ENCODE measurements around the gene CDC42EP1. TPM values are rescaled to one million over a fixed set of nuclear protein-coding genes. Genes with fewer than 3 reads are reported as not detected.

The CDC42EP1 gene
- total RNA-seq, 1 experiment from 2014 or later: 62.5 TPM

- H3K9me3 ChIP-seq (ENCODE audit: control insufficient read depth, insufficient read depth, low read depth, low read length): no peaks in the 10 kb centered on the region
- ATAC-seq (no peak), DNase-seq (ENCODE audit: low read depth, low spot score) (no peak)
- ChIA-PET CTCF (no interaction called here), POLR2A (no interaction called here)
- intact Hi-C loops (cut with micrococcal nuclease; ENCODE audit: unreplicated experiment): no loop called here
- TF ChIP-seq REST (IDR thresholded peaks at IDR 0.05; ENCODE audit: insufficient read depth in 1 of 2, low read depth in 2 of 2, low read length in 1 of 2) (no peak), SIN3A (IDR thresholded peaks at IDR 0.05; ENCODE audit: borderline replicate concordance, insufficient read depth, low read depth, low read length) (no peak), CTCF (IDR thresholded peaks at IDR 0.05) (no peak), TCF7L2 (IDR thresholded peaks at IDR 0.05; ENCODE audit: low read depth, low read length) (no peak), POLR2AphosphoS5 (IDR thresholded peaks at IDR 0.05; ENCODE audit: low read depth, low read length) (no peak)
- peaks cover 3% of the 10 kb centered on the region for H3K4me1 ChIP-seq (ENCODE audit: control insufficient read depth, insufficient read depth, low read length)
- H3K27me3 ChIP-seq (ENCODE audit: control insufficient read depth, insufficient read depth, low read length): no peaks in the 10 kb centered on the region
- no peak overlapping the region for H3K27ac ChIP-seq (ENCODE audit: low read length)
- in situ Hi-C loops (cut with HindIII; ENCODE audit: low pct_unique_long_range_greater_than_20kb, low sequenced_read_pairs): no loop called here
- BruUV-seq (replicated peaks): no TSS peak
- no peak overlapping the region for H3K4me3 ChIP-seq (ENCODE audit: low read depth in 2 of 2, low read length in 2 of 2)
- H3K36me3 ChIP-seq (ENCODE audit: control insufficient read depth, insufficient read depth, low read length): peaks cover 7% of the 10 kb centered on the region; the same call in 1 of the 2 replicates
These were observed 50.3 kb downstream of the CDC42EP1 start for GRCh38 chr22:37610480-37611129.

GRCh38 chr22:37611207-37611606 lies 50.9 kb downstream of the CDC42EP1 start:
- Histone ChIP-seq H3K36me3 (ENCODE audit: control insufficient read depth, insufficient read depth, low read length) (peaks cover 7% of the 10 kb centered on the region; the same call in 1 of the 2 replicates), H3K27ac (ENCODE audit: low read length) (no peak overlapping the region), H3K9me3 (ENCODE audit: control insufficient read depth, insufficient read depth, low read depth, low read length) (no peaks in the 10 kb centered on the region), H3K27me3 (ENCODE audit: control insufficient read depth, insufficient read depth, low read length) (no peaks in the 10 kb centered on the region), H3K4me3 (ENCODE audit: low read depth in 2 of 2, low read length in 2 of 2) (no peak overlapping the region), H3K4me1 (ENCODE audit: control insufficient read depth, insufficient read depth, low read length) (peaks cover 3% of the 10 kb centered on the region)
- intact Hi-C loops (cut with micrococcal nuclease; ENCODE audit: unreplicated experiment) (no loop called here), in situ Hi-C loops (cut with HindIII; ENCODE audit: low pct_unique_long_range_greater_than_20kb, low sequenced_read_pairs) (no loop called here)
- ChIA-PET POLR2A (no interaction called here), CTCF (no interaction called here)
- TF ChIP-seq CTCF (IDR thresholded peaks at IDR 0.05): no peak
- no peak for TF ChIP-seq TCF7L2 (IDR thresholded peaks at IDR 0.05; ENCODE audit: low read depth, low read length)
- TF ChIP-seq REST (IDR thresholded peaks at IDR 0.05; ENCODE audit: insufficient read depth in 1 of 2, low read depth in 2 of 2, low read length in 1 of 2): no peak
- TF ChIP-seq POLR2AphosphoS5 (IDR thresholded peaks at IDR 0.05; ENCODE audit: low read depth, low read length): no peak
- TF ChIP-seq SIN3A (IDR thresholded peaks at IDR 0.05; ENCODE audit: borderline replicate concordance, insufficient read depth, low read depth, low read length): no peak
- DNase-seq (ENCODE audit: low read depth, low spot score) (no peak), ATAC-seq (no peak)
- BruUV-seq (replicated peaks): no TSS peak
